H9 (cell line): ENCODE measurements around the gene CCT7. TPM values are rescaled to one million over a fixed set of nuclear protein-coding genes. Genes with fewer than 3 reads are reported as not detected.

Source experiments
- DNase-seq: peaks from one replicate; pipeline ENCODE4 v3.0.0-alpha.2; 2017
- H2AFZ ChIP-seq: one replicate; pipeline ENCODE4 v1.6.1; 2013; ENCODE audit warnings: mild to moderate bottlenecking, low read length, control low read depth, moderate library complexity
- H2AK5ac ChIP-seq: 2 replicates; pipeline ENCODE4 v1.6.1; 2013; ENCODE audit warnings: low read length, control low read depth, mixed read lengths; ENCODE audit not compliant: insufficient read length
- H2BK120ac ChIP-seq: one replicate; pipeline ENCODE4 v1.6.1; 2013; ENCODE audit warnings: low read depth, mild to moderate bottlenecking, low read length, control low read depth, inconsistent platforms; ENCODE audit not compliant: poor library complexity, severe bottlenecking
- H2BK12ac ChIP-seq: 2 replicates; pipeline ENCODE4 v1.6.1; 2013; ENCODE audit warnings: low read length, control low read depth, mixed read lengths, low read depth; ENCODE audit not compliant: insufficient read length
- H2BK15ac ChIP-seq: 2 replicates; pipeline ENCODE4 v1.6.1; 2013; ENCODE audit warnings: low read depth, low read length, control low read depth
- H2BK20ac ChIP-seq: one replicate; pipeline ENCODE4 v1.6.1; 2013; ENCODE audit warnings: low read depth, mild to moderate bottlenecking, low read length, control low read depth, inconsistent platforms; ENCODE audit not compliant: poor library complexity, severe bottlenecking
- H2BK5ac ChIP-seq: 2 replicates; pipeline ENCODE4 v1.6.1; 2013; ENCODE audit warnings: low read length, control low read depth, mixed read lengths; ENCODE audit not compliant: insufficient read length
- H3K14ac ChIP-seq: 2 replicates; pipeline ENCODE4 v1.6.1; 2013; ENCODE audit warnings: low read length, control low read depth; ENCODE audit not compliant: insufficient read depth
- H3K18ac ChIP-seq: 2 replicates; pipeline ENCODE4 v1.6.1; 2013; ENCODE audit warnings: low read depth, mild to moderate bottlenecking, mixed read lengths, low read length, control low read depth; ENCODE audit not compliant: insufficient read length
- H3K23ac ChIP-seq: 2 replicates; pipeline ENCODE4 v1.6.1; 2013; ENCODE audit warnings: low read length, control low read depth, mixed read lengths, low read depth; ENCODE audit not compliant: insufficient read length
- H3K23me2 ChIP-seq: 2 replicates; pipeline ENCODE4 v1.6.1; 2013; ENCODE audit warnings: low read depth, mild to moderate bottlenecking, mixed read lengths, low read length, control low read depth; ENCODE audit not compliant: insufficient read length, poor library complexity, severe bottlenecking
- H3K27ac ChIP-seq: 2 replicates; pipeline ENCODE4 v1.5.1; 2013; ENCODE audit warnings: low read length, control low read depth, mixed read lengths, low read depth; ENCODE audit not compliant: insufficient read length
- H3K27me3 ChIP-seq: 2 replicates; pipeline ENCODE4 v1.6.1; 2013; ENCODE audit warnings: low read length, control low read depth, inconsistent platforms; ENCODE audit not compliant: insufficient read depth
- H3K4ac ChIP-seq: 2 replicates; pipeline ENCODE4 v1.6.1; 2013; ENCODE audit warnings: low read depth, mild to moderate bottlenecking, control low read depth, inconsistent platforms, low read length, moderate library complexity
- H3K4me1 ChIP-seq: 2 replicates; pipeline ENCODE4 v1.6.1; 2013; ENCODE audit warnings: low read length, control low read depth, inconsistent platforms; ENCODE audit not compliant: insufficient read depth
- H3K4me2 ChIP-seq: 2 replicates; pipeline ENCODE4 v1.6.1; 2013; ENCODE audit warnings: low read length, control low read depth, mixed read lengths; ENCODE audit not compliant: insufficient read length, insufficient read depth
- H3K56ac ChIP-seq: 2 replicates; pipeline ENCODE4 v1.6.1; 2013; ENCODE audit warnings: low read depth, mild to moderate bottlenecking, mixed read lengths, low read length, control low read depth; ENCODE audit not compliant: insufficient read length
- H3K79me1 ChIP-seq: 2 replicates; pipeline ENCODE4 v1.6.1; 2013; ENCODE audit warnings: low read depth, mild to moderate bottlenecking, moderate library complexity, low read length, control low read depth, inconsistent platforms; ENCODE audit not compliant: insufficient read depth, poor library complexity, severe bottlenecking
- H3K79me2 ChIP-seq: 2 replicates; pipeline ENCODE4 v1.6.1; 2013; ENCODE audit warnings: low read length, control low read depth, inconsistent platforms; ENCODE audit not compliant: insufficient read depth
- H3K9ac ChIP-seq: 2 replicates; pipeline ENCODE4 v1.6.1; 2013; ENCODE audit warnings: low read length, control low read depth, mixed read lengths; ENCODE audit not compliant: insufficient read length; ENCODE audit errors: extremely low read depth
- H3K9me3 ChIP-seq: one replicate; pipeline ENCODE4 v1.6.1; 2013; ENCODE audit warnings: low read depth, low read length, inconsistent platforms; ENCODE audit not compliant: control insufficient read depth
- H3T11ph ChIP-seq: one replicate; pipeline ENCODE4 v1.6.1; 2013; ENCODE audit warnings: mild to moderate bottlenecking, low read length, control low read depth, inconsistent platforms
- H4K20me1 ChIP-seq: one replicate; pipeline ENCODE4 v1.6.1; 2013; ENCODE audit not compliant: control insufficient read depth, insufficient read length, insufficient read depth
- H4K5ac ChIP-seq: 2 replicates; pipeline ENCODE4 v1.6.1; 2013; ENCODE audit warnings: low read depth, mild to moderate bottlenecking, mixed read lengths, low read length, control low read depth; ENCODE audit not compliant: insufficient read length
- H4K8ac ChIP-seq: replicated peaks from 2 replicates; pipeline ENCODE4 v1.6.1; 2013; ENCODE audit warnings: low read length, control low read depth, mixed read lengths, low read depth; ENCODE audit not compliant: insufficient read length
- H4K91ac ChIP-seq: 2 replicates; pipeline ENCODE4 v1.6.1; 2013; ENCODE audit warnings: low read depth, mild to moderate bottlenecking, moderate library complexity, mixed read lengths, low read length, control low read depth; ENCODE audit not compliant: insufficient read length
- H3K27ac Mint-ChIP-seq, 3 experiments: 2 replicates in 2 of 3; 3 replicates in 1 of 3; pipeline ENCODE4 v1.8.0; 2020 to 2021; ENCODE audit warnings: mixed read lengths in 3 of 3, mild to moderate bottlenecking in 1 of 3, moderate library complexity in 1 of 3
- H3K27me3 Mint-ChIP-seq: 2 replicates; pipeline ENCODE4 v1.8.0; 2021; ENCODE audit warnings: low read depth, mild to moderate bottlenecking, moderate library complexity, mixed read lengths
- H3K36me3 Mint-ChIP-seq, 3 experiments: 2 replicates in 2 of 3; 3 replicates in 1 of 3; pipeline ENCODE4 v1.8.0; 2020 to 2021; ENCODE audit warnings: low read depth in 3 of 3, mixed read lengths in 3 of 3; ENCODE audit not compliant: insufficient read depth in 1 of 3
- H3K4me1 Mint-ChIP-seq, 2 experiments: 2 replicates each; pipeline ENCODE4 v1.8.0; 2020; ENCODE audit warnings: mixed read lengths in 2 of 2
- H3K4me3 Mint-ChIP-seq, 2 experiments: 2 replicates in 1 of 2; 3 replicates in 1 of 2; pipeline ENCODE4 v1.8.0; 2020 to 2021; ENCODE audit warnings: mild to moderate bottlenecking in 2 of 2, mixed read lengths in 2 of 2, moderate library complexity in 1 of 2
- H3K9me3 Mint-ChIP-seq, 2 experiments: 2 replicates in 1 of 2; 3 replicates in 1 of 2; pipeline ENCODE4 v1.8.0; 2020; ENCODE audit warnings: mild to moderate bottlenecking in 2 of 2, mixed read lengths in 2 of 2, moderate library complexity in 1 of 2
- WGBS: extraction: QIAGEN DNeasy Blood & Tissue Kit; methylation state at CpG from one replicate; pipeline ENCODE4 v1.1.7; 2013; ENCODE audit warnings: missing lambda C conversion rate, low lambda C conversion rate, mixed read lengths; ENCODE audit not compliant: insufficient read length; ENCODE audit errors: extremely low coverage; 5-methylcytosine and 5-hydroxymethylcytosine counted together
- total RNA-seq: library from RNA; stranded (reverse); gene quantifications from 2 replicates; pipeline ENCODE4 v1.2.1, GENCODE V29; 2021
- TF ChIP-seq, protein P1 (sequence below): fragments of 200-600 bp; sonication (generic); conservative IDR thresholded peaks from 3 replicates; pipeline ENCODE4 v1.8.0; 2021; ENCODE audit warnings: antibody characterized with exemption, mild to moderate bottlenecking

The CCT7 gene
- total RNA-seq, 1 experiment from 2014 or later, result 500 TPM

GRCh38 chr2:73205611-73206010 is 28.5 kb upstream of the CCT7 start:
- Mint-ChIP-seq H3K4me1 (peaks cover 10 to 15% of the 10 kb centered on the region in 2 experiments), H3K36me3 (peaks cover 0 to 4% (median 0%) of the 10 kb centered on the region in 3 experiments; a peak in 1 of 7 replicates), H3K9me3 (peaks cover 8% of the 10 kb centered on the region in 2 experiments; a peak in 3 of 5 replicates), H3K4me3 (no peak overlapping the region), H3K27ac (no peak overlapping the region), H3K27me3 (peaks cover 61% of the 10 kb centered on the region)
- H3K27ac ChIP-seq, result no peak overlapping the region
- H3K79me1 ChIP-seq, result no peaks in the 10 kb centered on the region
- TF ChIP-seq, protein P1, sequence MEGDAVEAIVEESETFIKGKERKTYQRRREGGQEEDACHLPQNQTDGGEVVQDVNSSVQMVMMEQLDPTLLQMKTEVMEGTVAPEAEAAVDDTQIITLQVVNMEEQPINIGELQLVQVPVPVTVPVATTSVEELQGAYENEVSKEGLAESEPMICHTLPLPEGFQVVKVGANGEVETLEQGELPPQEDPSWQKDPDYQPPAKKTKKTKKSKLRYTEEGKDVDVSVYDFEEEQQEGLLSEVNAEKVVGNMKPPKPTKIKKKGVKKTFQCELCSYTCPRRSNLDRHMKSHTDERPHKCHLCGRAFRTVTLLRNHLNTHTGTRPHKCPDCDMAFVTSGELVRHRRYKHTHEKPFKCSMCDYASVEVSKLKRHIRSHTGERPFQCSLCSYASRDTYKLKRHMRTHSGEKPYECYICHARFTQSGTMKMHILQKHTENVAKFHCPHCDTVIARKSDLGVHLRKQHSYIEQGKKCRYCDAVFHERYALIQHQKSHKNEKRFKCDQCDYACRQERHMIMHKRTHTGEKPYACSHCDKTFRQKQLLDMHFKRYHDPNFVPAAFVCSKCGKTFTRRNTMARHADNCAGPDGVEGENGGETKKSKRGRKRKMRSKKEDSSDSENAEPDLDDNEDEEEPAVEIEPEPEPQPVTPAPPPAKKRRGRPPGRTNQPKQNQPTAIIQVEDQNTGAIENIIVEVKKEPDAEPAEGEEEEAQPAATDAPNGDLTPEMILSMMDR, result no peak
- H3T11ph ChIP-seq, result no peak overlapping the region
- H2BK15ac ChIP-seq, result no peak overlapping the region
- no peak overlapping the region for H2BK120ac ChIP-seq
- H4K91ac ChIP-seq, result no peak overlapping the region
- no peak overlapping the region for H3K23ac ChIP-seq
- H3K4me1 ChIP-seq, result no peaks in the 10 kb centered on the region
- H3K23me2 ChIP-seq, result peaks cover 6% of the 10 kb centered on the region
- H2AFZ ChIP-seq, result no peak overlapping the region
- H3K56ac ChIP-seq, result no peak overlapping the region
- no peaks in the 10 kb centered on the region for H3K9me3 ChIP-seq
- no peak overlapping the region for H4K5ac ChIP-seq
- peaks cover 13% of the 10 kb centered on the region; the same call in 1 of the 2 replicates for H3K27me3 ChIP-seq
- no peak overlapping the region for H3K4ac ChIP-seq
- no peak overlapping the region for H3K14ac ChIP-seq
- no peaks in the 10 kb centered on the region for H3K79me2 ChIP-seq
- no peak overlapping the region for H2BK12ac ChIP-seq
- H2AK5ac ChIP-seq, result no peak overlapping the region
- no peak overlapping the region for H4K8ac ChIP-seq
- H2BK5ac ChIP-seq, result no peak overlapping the region
- H3K4me2 ChIP-seq, result no peak overlapping the region
- no peak overlapping the region for H3K18ac ChIP-seq
- no peak overlapping the region for H3K9ac ChIP-seq
- WGBS, result no CpG with 5 or more reads among the region's 6 CpGs
- no peaks in the 10 kb centered on the region for H4K20me1 ChIP-seq
- DNase-seq, result no peak
- H2BK20ac ChIP-seq, result no peak overlapping the region
